HTR-8/SVneo (cell line): ENCODE measurements around the gene SYNGR1.
"Not testable (repeated sequence)": the region's sequence is repeated elsewhere in the genome, so short reads cannot be mapped to it uniquely, and the experiment has no call there.

Source experiments
- DNase-seq: peaks from one replicate; pipeline ENCODE4 v3.0.0; 2011; ENCODE audit warnings: low spot score, mixed read lengths; ENCODE audit not compliant: insufficient read length
- FAIRE-seq: peaks from 2 replicates; lab custom pipeline; 2011; peaks lifted over from hg19 to GRCh38; lab: Jason Lieb, UNC

Gene SYNGR1

DNA sequence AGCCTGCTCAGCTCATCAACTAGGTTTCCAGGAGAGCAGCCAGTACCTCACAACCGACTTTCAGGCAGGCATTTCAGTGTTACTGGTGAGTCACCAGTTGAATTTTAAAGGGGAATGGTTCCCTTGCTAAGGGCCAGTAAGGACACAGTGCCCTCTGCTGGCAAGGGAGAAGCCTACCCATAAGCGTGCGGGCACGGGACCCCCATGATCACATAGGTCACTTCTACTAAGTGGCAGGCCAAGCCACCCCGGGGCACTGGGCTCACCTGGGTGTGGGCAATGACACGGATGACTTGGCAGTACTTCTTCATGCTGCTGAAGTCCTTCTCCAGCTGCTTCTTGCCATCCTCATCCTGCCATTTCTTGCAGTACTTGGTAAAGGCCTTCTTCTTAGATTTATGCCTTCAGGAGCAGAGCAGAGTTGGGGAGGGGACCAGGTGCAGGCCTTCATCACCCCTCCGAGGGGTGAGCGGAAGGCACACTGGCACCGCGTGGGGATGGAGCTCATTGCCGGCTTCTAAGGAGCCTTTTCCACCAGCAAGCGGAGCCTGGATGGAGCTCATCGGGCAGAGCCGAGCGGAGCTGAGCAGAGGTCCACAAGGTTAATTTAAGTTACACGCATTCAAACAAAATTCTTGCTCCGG, 33.2 kb upstream of the SYNGR1 start:
- DNase-seq (peak; percentile 67), FAIRE-seq (no peak)

GRCh38 chr22:39317084-39317774, 32.6 kb upstream of the SYNGR1 start:
- no peak for DNase-seq

DNA sequence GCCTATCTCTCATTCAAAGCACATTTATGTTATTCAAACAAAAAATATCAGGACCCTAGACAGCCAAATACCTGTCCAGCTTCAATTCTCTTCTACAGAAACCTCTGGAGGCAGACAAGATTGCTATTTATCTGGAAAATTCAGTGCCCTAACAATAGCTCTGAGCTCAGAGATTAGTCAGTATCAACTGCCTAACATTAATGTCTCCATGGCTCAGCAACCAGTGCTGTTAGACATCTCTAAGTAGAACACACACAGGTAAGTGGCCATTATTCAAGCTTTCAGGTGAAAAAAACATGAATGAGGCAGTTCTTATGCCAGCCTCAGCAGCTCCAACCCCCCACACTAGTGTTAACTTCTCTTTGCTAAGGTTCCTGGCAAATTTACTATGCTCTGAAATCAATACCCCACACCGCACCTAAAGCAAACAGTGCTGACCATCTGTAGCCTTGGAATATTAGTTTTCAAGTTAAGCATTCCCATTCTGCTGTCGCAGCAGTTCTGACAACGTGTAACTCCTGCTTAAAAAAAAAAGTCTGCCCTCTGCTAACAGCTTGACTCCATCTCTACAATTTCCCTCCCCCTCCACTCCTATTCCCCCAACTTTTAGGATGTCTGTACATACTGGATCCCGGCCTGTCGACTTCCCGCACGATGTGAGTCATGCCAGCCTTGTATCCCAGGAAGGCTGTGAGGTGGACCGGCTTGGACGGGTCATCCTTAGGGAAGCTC, 31.9 kb upstream of the SYNGR1 start:
- DNase-seq (no peak), FAIRE-seq (no peak)

More at GRCh38 chr22:39317084-39317774, 32.6 kb upstream of the SYNGR1 start:
- no peak for FAIRE-seq

GRCh38 chr22:39318507-39319283, 31.1 kb upstream of the SYNGR1 start:
- DNase-seq (no peak), FAIRE-seq (no peak)

GRCh38 chr22:39319284-39320022, 30.3 kb upstream of the SYNGR1 start, which contains the start of gene RPL3:
TSS of gene RPL3 (minus strand) at chr22:39319623. CDS start at chr22:39319597, 26 bp downstream.
- DNase-seq (peak; percentile 87), FAIRE-seq (peak; percentile 60)

DNA sequence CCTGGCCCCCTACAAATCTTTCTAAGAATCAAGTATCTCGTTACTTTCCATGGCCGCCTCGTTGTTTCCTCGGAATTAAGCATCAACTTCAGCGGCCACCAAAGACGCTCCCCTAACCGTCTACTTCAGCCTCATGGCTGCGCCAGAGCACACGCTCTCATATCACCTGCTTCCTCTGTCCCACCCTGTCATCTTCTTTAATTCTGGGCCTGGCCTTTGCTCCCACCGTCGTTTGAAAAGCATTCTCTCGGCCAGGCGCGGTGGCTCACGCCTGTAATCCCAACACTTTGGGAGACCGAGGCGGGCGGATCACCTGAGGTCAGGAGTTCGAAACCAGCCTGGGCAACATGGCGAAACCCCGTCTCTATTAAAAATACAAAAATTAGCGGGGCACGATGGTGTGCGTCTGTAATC, 29.2 kb upstream of the SYNGR1 start:
- DNase-seq, FAIRE-seq: not testable (repeated sequence)

DNA sequence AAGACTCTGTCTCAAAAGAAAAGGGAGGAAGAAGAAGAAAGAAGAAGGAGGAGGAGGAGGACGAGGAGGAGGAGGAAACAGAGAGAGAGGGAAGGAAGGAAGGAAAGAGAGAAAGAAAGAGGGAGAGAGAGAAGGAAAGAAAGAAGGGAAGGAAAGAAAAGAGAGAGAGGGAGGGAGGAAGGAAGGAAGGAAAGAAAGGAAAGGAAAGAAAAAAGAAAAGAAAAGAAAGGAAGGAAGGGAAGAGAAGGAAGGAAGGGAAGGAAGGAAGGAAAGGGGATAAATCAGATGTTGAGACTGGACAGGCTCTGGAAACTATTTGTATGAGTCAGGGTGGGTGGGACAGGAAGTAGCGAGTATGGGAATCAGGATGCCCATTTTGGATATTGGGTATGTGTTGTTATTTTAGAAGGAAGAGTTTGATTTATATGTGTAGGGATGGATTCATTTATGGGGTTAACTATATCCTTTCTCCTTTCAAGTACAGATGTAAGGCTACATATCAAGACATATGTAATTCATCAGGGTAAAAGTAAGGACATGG, 24.3 kb upstream of the SYNGR1 start:
- FAIRE-seq, result no peak
- DNase-seq, result no peak

DNA sequence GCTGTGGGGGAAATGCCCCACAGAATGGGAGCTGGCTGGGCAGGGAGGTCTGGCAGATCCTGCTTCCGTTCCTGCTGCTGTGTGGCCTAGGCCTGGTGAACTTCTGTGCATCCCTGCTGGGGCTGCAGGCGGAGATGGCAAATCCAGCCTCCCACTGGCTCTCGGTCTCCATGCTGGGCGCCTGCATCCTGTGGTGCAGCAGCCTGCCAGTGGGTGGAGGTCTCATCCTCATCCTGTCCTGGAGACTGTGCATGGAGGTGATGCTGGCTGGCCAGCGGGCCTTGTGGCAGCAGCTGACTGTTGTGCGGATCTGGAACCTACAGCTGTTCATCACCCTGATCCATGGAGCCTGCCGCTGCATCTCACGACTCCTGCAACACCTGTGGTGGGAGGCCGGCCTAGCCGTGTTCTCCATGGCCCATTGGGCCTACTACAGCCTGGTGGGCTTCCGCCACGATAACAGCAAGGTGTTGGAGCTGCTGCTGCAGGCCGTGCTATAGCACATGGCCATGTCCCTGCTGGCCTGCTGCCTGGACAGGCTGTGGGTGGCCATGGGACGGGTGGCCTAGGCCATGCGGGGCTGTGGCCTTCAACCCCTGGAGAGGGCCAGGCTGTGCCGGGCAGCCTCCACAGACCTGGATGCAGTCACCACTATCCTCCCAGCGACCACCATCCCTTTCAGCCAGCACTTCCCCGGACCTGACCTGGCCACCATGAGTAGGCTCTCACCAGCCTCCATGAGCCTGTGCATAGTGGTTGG, 21.6 kb upstream of the SYNGR1 start:
- FAIRE-seq, result no peak
- no peak for DNase-seq

DNA sequence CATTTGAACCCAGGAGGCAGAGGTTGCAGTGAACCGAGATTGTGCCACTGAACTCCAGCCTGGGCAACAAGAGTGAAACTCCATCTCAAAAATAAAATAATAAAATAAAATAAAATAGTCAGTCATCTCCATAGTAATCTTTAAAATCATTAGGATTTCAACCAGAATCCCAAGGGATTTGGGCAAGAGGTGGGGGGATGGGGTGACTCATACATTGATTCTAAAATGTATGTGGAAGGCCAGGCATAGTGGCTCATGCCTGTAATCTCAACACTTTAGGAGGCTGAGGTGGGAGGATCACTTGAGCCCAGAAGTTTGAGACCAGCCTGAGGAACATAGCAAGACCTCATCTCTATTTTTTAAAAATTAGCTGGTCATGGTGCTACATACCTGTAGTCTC, 19.2 kb upstream of the SYNGR1 start:
- not testable (repeated sequence) for DNase-seq, FAIRE-seq

DNA sequence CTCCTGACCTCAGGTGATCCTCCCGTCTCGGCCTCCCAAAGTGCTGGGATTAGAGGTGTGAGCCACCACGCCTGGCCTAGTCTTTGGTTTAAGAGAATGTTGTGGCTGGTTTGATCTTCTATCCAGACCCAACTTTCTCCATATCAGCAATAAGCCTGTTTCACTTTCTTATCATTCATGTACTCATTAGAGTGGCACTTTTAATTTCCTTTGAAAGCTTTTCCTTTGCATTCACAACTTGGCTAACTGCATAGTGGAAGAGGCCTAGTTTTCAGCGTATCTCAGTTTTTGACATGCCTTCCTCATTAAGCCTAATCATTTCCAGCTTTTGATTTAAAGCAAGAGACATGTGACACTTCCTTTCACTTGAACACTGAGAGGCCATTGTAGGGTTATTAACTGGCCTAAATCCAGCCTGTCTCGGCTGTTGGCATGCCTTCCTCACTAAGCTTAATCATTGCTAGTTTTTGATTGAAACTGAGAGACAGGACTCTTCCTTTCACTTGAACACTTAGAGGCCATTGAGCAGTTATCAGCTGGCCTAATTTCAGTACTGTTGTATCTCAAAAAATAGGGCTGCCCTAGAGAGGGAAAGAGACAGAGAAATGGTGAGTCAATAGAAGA, 17.2 kb upstream of the SYNGR1 start:
- FAIRE-seq (no peak), DNase-seq (no peak)

DNA sequence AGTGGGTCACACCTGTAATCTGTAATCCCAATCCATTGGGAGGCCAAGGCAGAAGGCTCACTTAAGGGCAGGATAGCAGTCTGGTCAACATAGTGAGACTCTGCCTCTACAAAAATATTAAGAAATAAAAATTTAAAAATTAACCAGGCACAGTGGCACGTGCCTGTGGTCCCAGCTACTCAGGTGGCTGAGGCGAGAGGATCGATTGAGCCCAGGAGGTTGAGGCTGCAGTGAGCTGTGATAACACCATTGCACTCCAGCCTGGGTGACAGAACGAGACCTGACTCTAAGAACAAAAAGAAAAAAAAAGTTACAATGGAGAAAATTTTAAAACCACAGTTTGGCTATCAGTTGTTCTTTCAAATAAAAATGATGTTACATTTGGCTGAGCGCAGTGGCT, 13.4 kb upstream of the SYNGR1 start:
- no peak for FAIRE-seq
- no peak for DNase-seq

GRCh38 chr22:39339775-39340174, 10.0 kb upstream of the SYNGR1 start:
- DNase-seq, FAIRE-seq: not testable (repeated sequence)

- FAIRE-seq, result peak; percentile 26
Observed at GRCh38 chr22:39341179-39341578, 8.6 kb upstream of the SYNGR1 start.

DNA sequence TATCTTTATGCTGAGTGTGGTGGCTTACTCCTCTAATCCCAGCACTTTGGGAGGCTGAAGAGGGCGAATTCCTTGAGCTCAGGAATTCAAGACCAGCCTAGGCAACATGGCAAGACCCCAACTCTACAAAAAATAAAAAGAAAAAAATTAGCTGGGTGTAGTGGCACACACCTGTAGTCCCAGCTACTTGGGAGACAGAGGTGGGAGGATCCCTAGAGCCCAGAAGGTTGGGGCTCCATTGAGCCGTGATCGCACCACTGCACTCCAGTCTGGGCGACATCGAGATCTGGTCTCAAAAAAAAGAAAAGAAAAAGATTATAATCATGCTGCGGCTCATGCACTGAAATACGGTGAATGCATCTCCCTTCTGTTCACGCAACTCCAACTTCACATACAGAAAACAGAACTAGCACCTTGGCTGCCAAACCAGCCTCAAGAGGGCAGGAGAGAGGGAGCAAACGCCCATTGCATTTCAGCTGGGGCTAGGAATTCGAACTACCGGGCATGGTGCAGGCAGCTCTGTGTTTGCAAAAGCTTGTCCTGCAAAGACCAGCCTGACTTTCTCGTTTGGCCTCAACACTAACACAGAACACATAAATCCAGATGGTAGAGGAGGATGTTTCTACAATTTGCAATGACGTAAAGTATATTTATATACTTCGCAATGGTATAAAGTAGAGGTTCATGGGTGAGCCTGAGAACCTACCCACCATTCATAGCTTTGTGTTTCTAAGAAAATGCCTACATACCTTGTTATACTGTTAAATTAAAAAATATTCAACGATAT, 6.3 kb upstream of the SYNGR1 start:
- FAIRE-seq, result peak; percentile 38
- peak; percentile 45 for DNase-seq

More at GRCh38 chr22:39341179-39341578, 8.6 kb upstream of the SYNGR1 start:
- no peak for DNase-seq

DNA sequence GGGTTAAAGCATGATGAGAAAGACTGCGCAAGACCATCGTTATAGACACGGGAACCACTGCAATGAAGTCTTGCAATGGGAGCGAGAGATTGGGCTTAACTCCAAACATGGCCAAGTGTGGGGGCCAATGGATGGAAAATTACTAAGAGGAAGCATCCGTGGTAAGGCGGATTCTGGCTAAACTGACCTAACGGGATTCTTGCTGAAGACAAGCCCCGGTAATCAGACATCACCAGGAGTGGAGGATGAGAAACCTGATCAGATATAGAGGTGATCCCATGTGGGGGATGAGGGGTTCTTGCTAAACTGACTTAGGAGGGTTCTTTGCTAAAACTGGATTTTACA, 5.8 kb upstream of the SYNGR1 start:
- no peak for DNase-seq
- no peak for FAIRE-seq

DNA sequence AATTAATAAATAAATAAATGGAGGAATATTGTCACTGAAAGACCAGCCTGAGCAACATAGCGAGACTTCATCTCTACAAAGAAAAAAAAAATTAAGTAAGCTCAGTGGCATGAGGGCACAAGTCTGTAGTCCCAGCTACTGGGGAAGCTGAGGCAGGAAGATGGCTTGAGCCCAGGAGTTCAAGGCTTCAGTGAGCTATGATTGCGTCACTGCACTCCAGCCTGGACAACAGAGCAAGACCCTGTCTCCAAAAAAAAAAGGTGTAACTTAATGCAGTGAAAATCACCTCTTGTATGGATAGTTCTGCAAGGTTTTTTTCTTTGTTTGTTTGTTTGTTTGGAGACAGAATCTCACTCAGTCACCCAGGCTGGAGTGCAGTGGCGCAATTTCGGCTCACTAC, 4.6 kb upstream of the SYNGR1 start:
- FAIRE-seq, result no peak

DNA sequence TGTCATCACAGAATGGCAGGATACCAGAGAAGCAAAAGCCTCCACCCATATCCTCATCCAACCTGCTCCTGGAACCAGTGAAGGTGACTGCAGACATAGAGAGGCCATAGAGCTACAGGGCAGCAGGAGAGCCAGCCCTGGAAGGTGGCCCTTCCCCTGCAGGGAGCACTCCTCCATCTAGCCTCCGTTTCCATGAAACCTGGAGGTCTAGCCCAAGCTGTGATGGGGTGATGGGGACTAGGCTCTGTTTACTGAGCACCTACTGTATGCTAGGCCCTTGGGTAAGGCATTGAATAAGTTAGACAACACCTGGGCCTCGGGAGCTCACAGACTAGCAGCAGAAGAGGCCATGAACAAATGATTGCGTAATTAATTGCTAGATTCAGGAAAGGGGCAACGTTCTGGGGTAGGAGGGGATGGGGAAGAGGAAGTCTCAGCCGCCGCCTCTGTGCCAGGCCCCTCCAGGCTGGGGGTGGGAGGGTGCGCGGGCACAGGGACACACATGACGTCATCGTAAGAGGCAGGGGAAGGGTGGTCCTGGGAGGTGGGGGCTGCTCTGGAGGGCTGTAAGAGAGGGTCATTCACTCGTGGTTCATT, 784 bp upstream of the SYNGR1 start:
- FAIRE-seq (peak; percentile 69), DNase-seq (peak; percentile 41)

More for the DNA sequence above, 4.6 kb upstream of the SYNGR1 start:
- DNase-seq, result no peak
